SK-N-SH treated with all-trans-retinoic acid at 6 μM for 48 hours (cell line): Measurements from ENCODE around the gene GPATCH2L.

Experiments used
- ATAC-seq: fragments of 200-7000 bp; cut with Tn5 transposase; 3 replicates; pipeline ENCODE4 v1.9.1; 2020; ENCODE audit warnings: mild to moderate bottlenecking, moderate library complexity
- ARNTL ChIP-seq: fragments of 450-650 bp; formaldehyde crosslinking; IDR thresholded peaks from 2 replicates; pipeline ENCODE4 v1.5.0; 2020; ENCODE audit warnings: low read depth, mild to moderate bottlenecking, moderate library complexity, borderline replicate concordance
- BACH2 ChIP-seq: fragments of 250-450 bp; sonication (Bioruptor Pico); IDR thresholded peaks from 2 replicates; pipeline ENCODE4 v1.9.0; 2021; ENCODE audit warnings: mild to moderate bottlenecking, borderline replicate concordance
- CREB5 ChIP-seq: fragments of 250-450 bp; sonication (Bioruptor Pico); IDR thresholded peaks from 2 replicates; pipeline ENCODE4 v1.5.1; 2020; ENCODE audit warnings: low read depth, mild to moderate bottlenecking, moderate library complexity
- CSDC2 ChIP-seq: fragments of 250-450 bp; sonication (Bioruptor Pico); IDR thresholded peaks from 2 replicates; pipeline ENCODE4 v1.5.0; 2020; ENCODE audit warnings: mild to moderate bottlenecking, moderate library complexity
- CSRNP3 ChIP-seq: fragments of 250-450 bp; sonication (Bioruptor Pico); IDR thresholded peaks from 2 replicates; pipeline ENCODE4 v1.5.1; 2021; ENCODE audit warnings: mild to moderate bottlenecking, moderate library complexity
- ESRRG ChIP-seq: fragments of 250-450 bp; sonication (Bioruptor Pico); IDR thresholded peaks from 2 replicates; pipeline ENCODE4 v1.6.1; 2021; ENCODE audit warnings: mild to moderate bottlenecking
- GLIS3 ChIP-seq: fragments of 250-450 bp; sonication (Bioruptor Pico); IDR thresholded peaks from 2 replicates; pipeline ENCODE4 v1.5.0; 2020; ENCODE audit warnings: mild to moderate bottlenecking, moderate library complexity
- ISL1 ChIP-seq: fragments of 250-450 bp; sonication (Bioruptor Pico); IDR thresholded peaks from 2 replicates; pipeline ENCODE4 v2.1.2; 2022; ENCODE audit warnings: mild to moderate bottlenecking, moderate library complexity
- OSR1 ChIP-seq: fragments of 250-450 bp; sonication (Bioruptor Pico); IDR thresholded peaks from 2 replicates; pipeline ENCODE4 v1.8.0; 2022; ENCODE audit warnings: moderate library complexity, mild to moderate bottlenecking, inconsistent platforms
- PATZ1 ChIP-seq: fragments of 250-450 bp; sonication (Bioruptor Pico); IDR thresholded peaks from 2 replicates; pipeline ENCODE4 v1.8.0; 2020; ENCODE audit warnings: mild to moderate bottlenecking, moderate library complexity, borderline replicate concordance
- POU6F1 ChIP-seq: fragments of 250-450 bp; sonication (Bioruptor Pico); IDR thresholded peaks from 2 replicates; pipeline ENCODE4 v1.8.0; 2021; ENCODE audit warnings: low read depth, mild to moderate bottlenecking, moderate library complexity, borderline replicate concordance
- PPARA ChIP-seq: fragments of 250-450 bp; sonication (Bioruptor Pico); IDR thresholded peaks from 2 replicates; pipeline ENCODE4 v1.5.0; 2020; ENCODE audit warnings: mild to moderate bottlenecking, borderline replicate concordance
- RARB ChIP-seq: fragments of 250-450 bp; sonication (Bioruptor Pico); IDR thresholded peaks from 2 replicates; pipeline ENCODE4 v1.8.0; 2021; ENCODE audit warnings: mild to moderate bottlenecking, moderate library complexity
- SNAI2 ChIP-seq: fragments of 250-450 bp; sonication (Bioruptor Pico); IDR thresholded peaks from 2 replicates; pipeline ENCODE4 v1.5.0; 2020; ENCODE audit warnings: mild to moderate bottlenecking, moderate library complexity
- TCF4 ChIP-seq: fragments of 250-450 bp; sonication (Bioruptor Pico); IDR thresholded peaks from 2 replicates; pipeline ENCODE4 v1.8.0; 2021; ENCODE audit warnings: mild to moderate bottlenecking, moderate library complexity, borderline replicate concordance
- TOX ChIP-seq: fragments of 250-450 bp; sonication (Bioruptor Pico); IDR thresholded peaks from 2 replicates; pipeline ENCODE4 v1.8.0; 2021; ENCODE audit warnings: mild to moderate bottlenecking, moderate library complexity, borderline replicate concordance
- TSHZ2 ChIP-seq: fragments of 250-450 bp; sonication (Bioruptor Pico); IDR thresholded peaks from 2 replicates; pipeline ENCODE4 v1.5.0; 2020; ENCODE audit warnings: mild to moderate bottlenecking, moderate library complexity
- ZFP3 ChIP-seq: fragments of 250-450 bp; sonication (Bioruptor Pico); IDR thresholded peaks from 2 replicates; pipeline ENCODE4 v1.5.0; 2020; ENCODE audit warnings: mild to moderate bottlenecking, moderate library complexity
- ZFP30 ChIP-seq: fragments of 450-650 bp; formaldehyde crosslinking; IDR thresholded peaks from 2 replicates; pipeline ENCODE4 v1.5.0; 2022; ENCODE audit warnings: mild to moderate bottlenecking, moderate library complexity
- ZNF70 ChIP-seq: fragments of 450-650 bp; formaldehyde crosslinking; IDR thresholded peaks from 2 replicates; pipeline ENCODE4 v1.5.0; 2020; ENCODE audit warnings: mild to moderate bottlenecking, moderate library complexity
- ZNF8 ChIP-seq: fragments of 450-650 bp; formaldehyde crosslinking; IDR thresholded peaks from 2 replicates; pipeline ENCODE4 v1.5.0; 2020; ENCODE audit warnings: mild to moderate bottlenecking, moderate library complexity

Gene GPATCH2L

GRCh38 chr14:76245097-76245496 is 93.4 kb downstream of the GPATCH2L start (continued):
- TF ChIP-seq PATZ1 (CRISPR knock-in tag) (no peak), SNAI2 (no peak)

- no peak for TF ChIP-seq CSRNP3 (CRISPR knock-in tag)
- TF ChIP-seq CSDC2 (CRISPR knock-in tag): no peak
- TF ChIP-seq ARNTL (CRISPR knock-in tag): no peak
- no peak for TF ChIP-seq ZNF8
- no peak for TF ChIP-seq CREB5 (CRISPR knock-in tag)
- TF ChIP-seq TCF4 (CRISPR knock-in tag): no peak
- TF ChIP-seq ISL1 (CRISPR knock-in tag): no peak
- no peak for ATAC-seq
Observed at GRCh38 chr14:76250302-76250701, 98.6 kb downstream of the GPATCH2L start.

- no peak for ATAC-seq
- TF ChIP-seq ARNTL (CRISPR knock-in tag) (no peak), BACH2 (CRISPR knock-in tag) (no peak), TSHZ2 (CRISPR knock-in tag) (no peak), RARB (CRISPR knock-in tag) (no peak), GLIS3 (CRISPR knock-in tag) (no peak), CREB5 (CRISPR knock-in tag) (no peak), ZNF8 (no peak), TCF4 (CRISPR knock-in tag) (no peak), PPARA (no peak), ZNF70 (CRISPR knock-in tag) (no peak), SNAI2 (no peak), POU6F1 (CRISPR knock-in tag) (no peak), TOX (CRISPR knock-in tag) (no peak), CSDC2 (CRISPR knock-in tag) (no peak), ZFP3 (CRISPR knock-in tag) (no peak), ISL1 (CRISPR knock-in tag) (no peak)
Observed at GRCh38 chr14:76252471-76252870, 100.7 kb downstream of the GPATCH2L start.

- ATAC-seq: no peak
- TF ChIP-seq OSR1 (CRISPR knock-in tag) (no peak), PPARA (no peak), TSHZ2 (CRISPR knock-in tag) (no peak), ESRRG (CRISPR knock-in tag) (no peak), GLIS3 (CRISPR knock-in tag) (no peak), TCF4 (CRISPR knock-in tag) (no peak), ZFP3 (CRISPR knock-in tag) (no peak), RARB (CRISPR knock-in tag) (no peak), TOX (CRISPR knock-in tag) (no peak), ISL1 (CRISPR knock-in tag) (no peak), ZFP30 (CRISPR knock-in tag) (no peak)
Observed at GRCh38 chr14:76253111-76253510, 101.4 kb downstream of the GPATCH2L start.
